DMS114 treated with DMSO at 0.1 percent for 48 hours (cell line): Measurements from ENCODE around the gene VAPB.

Source experiments
- DNase-seq: peaks from one replicate; lab custom pipeline; 2025; ENCODE audit not compliant: unreplicated experiment; lab: John Stamatoyannopoulos, UW

Gene VAPB

GRCh38 chr20:58479726-58480440 is 90.9 kb downstream of the VAPB start:
- no peak for DNase-seq

GRCh38 chr20:58480551-58481336 is 91.7 kb downstream of the VAPB start:
- DNase-seq = no peak

GRCh38 chr20:58481481-58482021 is 92.5 kb downstream of the VAPB start:
- DNase-seq = no peak

GRCh38 chr20:58482416-58482815 is 93.4 kb downstream of the VAPB start:
- no peak for DNase-seq

GRCh38 chr20:58483051-58483450 is 94.0 kb downstream of the VAPB start:
- no peak for DNase-seq

- DNase-seq = no peak
Measured at GRCh38 chr20:58483470-58483869, 94.4 kb downstream of the VAPB start.

GRCh38 chr20:58485393-58485792 is 96.4 kb downstream of the VAPB start:
- no peak for DNase-seq

GRCh38 chr20:58486207-58486606 is 97.2 kb downstream of the VAPB start:
- no peak for DNase-seq

GRCh38 chr20:58492074-58492718 is 103.2 kb downstream of the VAPB start:
- DNase-seq = no peak

- DNase-seq = no peak
Measured at GRCh38 chr20:58492795-58493524, 103.9 kb downstream of the VAPB start.

GRCh38 chr20:58494923-58495622 is 106.0 kb downstream of the VAPB start:
- no peak for DNase-seq

GRCh38 chr20:58495623-58496428 is 106.8 kb downstream of the VAPB start:
- no peak for DNase-seq

- DNase-seq = no peak
Measured at GRCh38 chr20:58496429-58496769, 107.4 kb downstream of the VAPB start.

GRCh38 chr20:58497076-58497641 is 108.1 kb downstream of the VAPB start:
- no peak for DNase-seq

- DNase-seq = no peak
Measured at GRCh38 chr20:58497724-58498469, 108.9 kb downstream of the VAPB start.

GRCh38 chr20:58498470-58499068 is 109.5 kb downstream of the VAPB start:
- no peak for DNase-seq

GRCh38 chr20:58500256-58500655 is 111.2 kb downstream of the VAPB start:
- DNase-seq = no peak
